ENCODE results near the gene NUP88.

NUP88 gene

GRCh38 chr17:5365831-5366230 is 53.6 kb downstream of the NUP88 start:
- H3K4me3 ChIP-seq (ENCODE audit: low read depth, low read length): no peak overlapping the region
- TF ChIP-seq CTCF (IDR thresholded peaks at IDR 0.05; ENCODE audit: low read depth, low read length): no peak

- no peak overlapping the region for H3K4me3 ChIP-seq (ENCODE audit: low read depth, low read length)
- TF ChIP-seq CTCF (IDR thresholded peaks at IDR 0.05; ENCODE audit: low read depth, low read length): no peak
Measured at GRCh38 chr17:5364696-5365095, 54.8 kb downstream of the NUP88 start.

DNA sequence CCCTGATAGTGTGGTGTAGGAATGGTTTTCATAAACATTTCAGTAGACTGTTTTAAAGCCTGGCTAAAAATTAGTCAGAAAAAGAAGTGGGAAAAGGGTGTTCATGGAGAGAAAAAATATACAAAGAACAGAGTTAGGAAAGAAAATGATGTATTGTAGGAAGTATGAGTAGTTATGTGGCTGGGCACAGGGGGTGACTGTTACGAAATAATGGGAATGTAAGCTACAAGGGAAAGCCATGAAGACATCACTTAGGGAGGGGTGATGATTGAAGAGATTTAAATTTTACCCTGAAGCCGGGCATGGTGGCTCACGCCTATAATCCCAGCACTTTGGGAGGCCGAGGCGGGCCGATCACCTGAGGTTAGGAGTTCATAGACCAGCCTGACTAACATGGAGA is 55.3 kb downstream of the NUP88 start:
- H3K4me3 ChIP-seq (ENCODE audit: low read depth, low read length): no peak overlapping the region
- no peak for TF ChIP-seq CTCF (IDR thresholded peaks at IDR 0.05; ENCODE audit: low read depth, low read length)

DNA sequence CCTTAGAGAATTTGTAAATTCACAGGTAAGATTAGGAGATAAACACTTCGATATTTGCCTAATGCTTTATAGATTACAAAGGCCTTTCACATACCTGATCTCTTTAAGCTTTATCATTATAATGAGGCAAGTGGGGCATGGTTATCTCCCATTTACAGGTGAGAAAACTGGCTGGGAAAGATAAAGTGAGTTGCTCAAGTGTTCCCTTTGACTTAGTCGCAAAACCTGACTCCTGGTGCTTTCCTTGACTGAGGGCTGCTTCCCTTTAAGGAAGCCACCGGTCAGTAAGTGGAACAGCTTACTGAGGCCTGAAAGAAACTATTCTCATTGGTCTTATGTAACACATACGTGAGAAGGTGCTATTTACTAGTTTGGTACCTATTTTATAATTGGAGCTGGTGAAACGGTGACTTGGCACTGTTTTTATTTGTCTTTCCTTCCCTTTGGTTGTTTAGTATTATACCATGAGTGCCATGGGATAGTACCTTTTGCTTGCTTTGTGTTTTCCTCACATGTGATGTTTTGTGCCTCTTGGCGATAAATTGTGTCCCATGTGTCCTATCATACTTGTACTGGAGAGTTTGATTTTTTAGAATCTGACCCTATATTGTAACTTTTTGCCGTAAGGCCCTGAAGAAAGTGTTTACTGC is 57.2 kb downstream of the NUP88 start:
- H3K4me3 ChIP-seq (ENCODE audit: low read depth, low read length): no peak overlapping the region

DNA sequence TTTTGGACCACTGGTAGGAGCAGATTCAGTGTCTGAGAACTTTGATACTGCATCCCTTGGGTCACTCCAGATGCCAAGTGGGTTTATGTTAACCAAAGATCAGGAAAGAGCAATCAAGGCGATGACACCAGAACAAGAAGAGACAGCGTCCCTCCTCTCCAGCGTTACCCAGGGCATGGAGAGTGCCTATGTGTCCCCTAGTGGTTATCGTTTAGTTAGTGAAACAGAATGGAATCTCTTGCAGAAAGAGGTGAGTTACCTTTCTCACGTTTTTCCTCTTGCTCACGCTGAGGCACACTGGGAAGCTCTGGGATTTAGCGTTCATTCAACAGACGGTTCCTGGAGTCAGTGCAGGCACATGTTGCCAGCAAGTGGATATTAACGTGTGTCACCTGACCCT is 58.0 kb downstream of the NUP88 start:
- H3K4me3 ChIP-seq (ENCODE audit: low read depth, low read length): no peak overlapping the region
- TF ChIP-seq CTCF (IDR thresholded peaks at IDR 0.05; ENCODE audit: low read depth, low read length): no peak

More for the DNA sequence above, 57.2 kb downstream of the NUP88 start:
- TF ChIP-seq CTCF (IDR thresholded peaks at IDR 0.05; ENCODE audit: low read depth, low read length): no peak

DNA sequence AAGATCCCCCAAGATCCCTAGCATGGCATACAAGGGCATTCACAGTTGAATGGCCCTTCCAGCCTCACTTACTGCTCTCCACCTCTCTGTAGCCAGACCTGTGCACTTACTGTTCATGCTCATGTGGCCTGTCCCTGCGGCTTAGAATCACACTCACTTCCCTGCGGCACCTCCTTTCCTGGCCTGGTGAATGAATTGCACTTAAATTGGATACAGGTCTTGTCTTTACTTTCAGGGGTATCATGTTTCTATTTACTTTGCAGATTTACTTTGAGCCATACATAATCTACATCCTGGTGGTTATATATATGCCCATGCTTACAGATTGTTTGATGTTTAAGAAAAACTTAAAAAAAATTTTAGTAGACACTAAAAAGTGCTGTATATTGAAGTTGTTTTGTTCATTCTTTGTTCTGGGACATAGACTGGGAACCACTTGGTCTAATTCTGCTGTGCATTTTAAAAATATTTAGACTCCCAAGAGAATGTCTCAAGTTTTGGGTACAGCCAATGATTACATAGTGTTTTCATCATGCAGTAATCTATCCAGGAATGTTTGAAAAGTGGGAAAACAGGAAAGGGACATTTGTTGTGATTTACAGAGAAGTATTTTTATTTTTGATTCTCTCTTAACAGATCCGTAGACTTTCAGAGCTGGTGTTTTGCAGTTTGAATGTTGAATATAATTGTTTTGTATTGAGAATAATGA is 63.9 kb downstream of the NUP88 start:
- no peak overlapping the region for H3K4me3 ChIP-seq (ENCODE audit: low read depth, low read length)
- TF ChIP-seq CTCF (IDR thresholded peaks at IDR 0.05; ENCODE audit: low read depth, low read length): no peak

DNA sequence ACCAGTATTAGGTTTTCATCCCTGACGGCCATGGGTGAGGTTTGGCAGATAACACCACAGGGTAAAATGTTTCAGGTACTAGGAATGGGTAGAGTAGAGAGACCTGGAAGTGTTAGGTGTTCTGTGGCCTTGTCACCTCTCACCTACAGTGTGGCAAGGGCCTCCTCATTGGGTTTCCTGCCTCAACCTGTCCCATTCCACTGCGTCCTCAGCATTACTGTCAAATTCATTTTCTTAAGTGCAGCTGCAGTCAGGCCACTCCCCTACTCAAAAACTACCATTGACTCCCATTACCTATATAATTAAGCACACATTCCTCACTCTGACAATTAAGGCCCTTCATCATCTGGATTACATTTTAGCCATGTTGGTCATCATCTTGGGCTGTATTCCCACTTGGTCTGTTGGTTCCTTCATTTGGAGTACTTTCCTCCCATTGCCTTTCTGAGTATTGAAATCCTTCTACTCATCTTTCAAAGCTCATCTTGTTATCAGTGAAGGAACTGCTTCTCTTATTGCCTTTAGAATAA is 64.5 kb downstream of the NUP88 start:
- TF ChIP-seq CTCF (IDR thresholded peaks at IDR 0.05; ENCODE audit: low read depth, low read length): no peak
- no peak overlapping the region for H3K4me3 ChIP-seq (ENCODE audit: low read depth, low read length)

Data from WI38 (cell line).